ENCODE results near the gene GOLGA2.
"Not testable (repeated sequence)": the region's sequence is repeated elsewhere in the genome, so short reads cannot be mapped to it uniquely, and the experiment has no call there.

GOLGA2 gene

DNA sequence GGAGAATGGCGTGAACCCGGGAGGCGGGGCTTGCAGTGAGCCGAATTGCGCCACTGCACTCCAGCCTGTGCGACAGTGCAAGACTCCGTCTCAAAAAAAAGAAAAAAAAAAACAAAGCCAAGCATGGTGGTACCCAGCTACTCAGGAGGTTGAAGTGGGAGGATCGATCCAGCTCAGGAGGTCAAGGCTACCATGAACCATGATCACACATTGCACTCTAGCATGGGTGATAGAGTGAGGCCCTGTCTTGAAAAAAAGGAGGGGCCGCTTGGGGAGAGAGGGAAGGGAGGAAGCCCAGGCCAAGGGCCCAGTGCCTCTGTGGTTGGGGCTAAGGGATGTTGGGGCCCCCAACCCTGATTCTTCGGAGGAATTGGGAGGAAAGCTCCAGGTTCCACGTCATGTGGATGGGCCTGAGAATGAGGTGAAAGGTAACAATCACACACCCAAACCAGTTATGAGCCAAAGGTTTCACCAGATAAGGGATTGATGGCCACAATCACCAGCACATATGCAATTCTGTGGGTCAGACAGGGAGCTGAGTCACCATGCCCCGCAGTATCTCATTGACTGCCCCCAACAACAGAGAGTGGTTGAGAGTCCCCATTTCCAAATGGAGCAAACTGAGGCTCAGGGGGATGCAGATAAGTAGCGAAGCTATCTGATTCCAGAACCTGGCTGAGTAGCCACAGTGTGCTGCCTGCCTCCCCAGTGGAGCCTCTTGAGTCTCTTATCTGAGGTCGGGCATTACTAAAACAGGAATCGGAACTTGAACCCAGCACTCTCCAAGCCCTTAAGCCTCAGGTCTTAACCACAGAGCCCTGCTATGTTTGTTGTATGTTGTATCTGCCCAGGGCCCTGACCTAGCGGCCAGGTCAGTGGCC is 20.8 kb upstream of the GOLGA2 start:
- no peak for DNase-seq (ENCODE audit: low read depth in 1 of 2, low spot score in 1 of 2)

GRCh38 chr9:128294142-128294541 is 18.3 kb upstream of the GOLGA2 start:
- DNase-seq (ENCODE audit: low read depth in 1 of 2, low spot score in 1 of 2), result no peak

DNA sequence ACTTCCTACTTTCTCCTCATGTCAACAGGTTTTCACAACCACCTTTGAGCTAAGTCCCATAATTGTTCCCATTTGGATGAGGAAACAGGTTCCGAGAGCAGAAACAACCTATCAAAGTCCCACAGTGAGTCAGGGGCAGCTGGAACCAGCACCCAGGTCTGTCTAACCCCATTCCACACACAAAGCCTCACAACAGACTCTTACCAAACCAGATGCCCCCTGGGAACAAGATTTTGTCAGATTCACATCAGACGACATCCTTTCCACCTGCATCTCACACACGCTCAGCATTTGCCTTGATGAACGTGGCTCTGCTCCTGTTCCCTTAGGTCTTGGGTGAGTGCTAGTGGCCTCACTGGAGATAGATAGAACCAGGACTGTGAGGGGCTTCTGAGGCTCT is 17.3 kb upstream of the GOLGA2 start:
- no peak for DNase-seq (ENCODE audit: low read depth in 1 of 2, low spot score in 1 of 2)

- no peak for DNase-seq (ENCODE audit: low read depth in 1 of 2, low spot score in 1 of 2)
These were observed 16.2 kb upstream of the GOLGA2 start for GRCh38 chr9:128292009-128292408.

DNA sequence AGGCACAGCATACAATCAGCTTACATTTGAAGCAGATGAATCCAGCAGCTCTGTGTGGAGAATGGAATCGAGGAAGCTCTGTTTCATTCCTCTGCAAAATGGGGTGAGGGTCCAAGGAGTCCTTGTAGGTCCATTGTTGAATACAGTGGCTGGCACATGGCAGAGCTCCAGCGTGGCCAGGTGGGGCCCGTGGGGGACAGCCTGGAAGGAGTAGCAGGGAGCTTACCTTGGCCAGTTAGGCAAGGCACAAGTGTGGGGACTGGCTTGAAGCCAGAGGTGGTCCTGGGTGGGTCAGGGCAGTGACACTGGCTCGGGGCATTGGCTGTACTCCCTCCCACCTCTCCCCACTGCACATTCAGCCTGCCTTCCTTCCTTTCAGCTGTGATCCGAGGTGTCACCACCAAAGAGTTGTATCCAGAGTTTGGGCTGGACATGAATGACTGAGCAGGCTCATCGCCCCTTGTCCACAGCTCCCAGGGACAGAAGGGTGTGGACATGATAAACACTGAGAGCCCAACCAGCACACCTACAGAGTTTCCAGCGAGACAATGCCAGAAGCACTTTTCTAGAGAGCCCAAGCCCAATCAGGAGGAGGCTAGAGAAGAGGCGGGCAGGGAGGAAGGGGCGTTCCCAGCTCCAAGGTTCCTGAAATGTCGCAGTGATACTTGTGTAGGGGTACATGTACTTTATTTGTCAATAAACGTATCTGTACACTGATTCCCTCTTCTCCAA is 12.6 kb upstream of the GOLGA2 start:
- DNase-seq (ENCODE audit: low read depth in 1 of 2, low spot score in 1 of 2), result no peak

GRCh38 chr9:128286440-128286839 is 10.6 kb upstream of the GOLGA2 start:
- DNase-seq (ENCODE audit: low read depth in 1 of 2, low spot score in 1 of 2), result no peak

GRCh38 chr9:128285033-128285784 is 9.4 kb upstream of the GOLGA2 start:
- DNase-seq (ENCODE audit: low read depth in 1 of 2, low spot score in 1 of 2), result no peak

GRCh38 chr9:128282500-128282899 is 6.7 kb upstream of the GOLGA2 start:
- no peak for DNase-seq (ENCODE audit: low read depth in 1 of 2, low spot score in 1 of 2)

DNA sequence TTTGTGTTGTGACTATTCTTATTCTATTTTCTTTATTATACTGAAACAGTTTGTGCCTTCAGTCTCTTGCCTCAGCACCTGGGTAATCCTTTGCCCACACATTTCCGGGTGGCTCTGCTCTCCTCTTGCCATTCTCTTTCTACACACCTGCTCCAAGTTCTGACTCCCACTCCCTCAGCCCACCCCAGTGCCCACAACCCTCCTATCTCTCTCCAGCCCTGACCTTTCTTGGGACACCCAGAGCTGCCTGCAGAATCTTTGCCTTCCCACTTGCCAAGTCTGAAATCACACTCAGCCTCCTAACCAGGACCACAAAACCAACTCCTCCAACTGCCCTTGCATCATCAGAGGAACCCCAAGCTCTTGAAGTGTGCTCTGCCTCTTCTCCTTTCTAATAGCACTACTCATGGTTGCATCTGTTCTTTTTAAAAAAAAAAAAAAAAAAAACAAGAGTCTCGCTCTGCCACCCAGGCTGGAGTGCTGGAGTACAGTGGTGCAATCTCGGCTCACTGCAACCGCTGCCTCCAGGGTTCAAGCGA is 4.3 kb upstream of the GOLGA2 start:
- no peak for DNase-seq (ENCODE audit: low read depth in 1 of 2, low spot score in 1 of 2)

GRCh38 chr9:128279088-128280073 is 3.6 kb upstream of the GOLGA2 start:
- DNase-seq (ENCODE audit: low read depth in 1 of 2, low spot score in 1 of 2), result not testable (repeated sequence)

DNA sequence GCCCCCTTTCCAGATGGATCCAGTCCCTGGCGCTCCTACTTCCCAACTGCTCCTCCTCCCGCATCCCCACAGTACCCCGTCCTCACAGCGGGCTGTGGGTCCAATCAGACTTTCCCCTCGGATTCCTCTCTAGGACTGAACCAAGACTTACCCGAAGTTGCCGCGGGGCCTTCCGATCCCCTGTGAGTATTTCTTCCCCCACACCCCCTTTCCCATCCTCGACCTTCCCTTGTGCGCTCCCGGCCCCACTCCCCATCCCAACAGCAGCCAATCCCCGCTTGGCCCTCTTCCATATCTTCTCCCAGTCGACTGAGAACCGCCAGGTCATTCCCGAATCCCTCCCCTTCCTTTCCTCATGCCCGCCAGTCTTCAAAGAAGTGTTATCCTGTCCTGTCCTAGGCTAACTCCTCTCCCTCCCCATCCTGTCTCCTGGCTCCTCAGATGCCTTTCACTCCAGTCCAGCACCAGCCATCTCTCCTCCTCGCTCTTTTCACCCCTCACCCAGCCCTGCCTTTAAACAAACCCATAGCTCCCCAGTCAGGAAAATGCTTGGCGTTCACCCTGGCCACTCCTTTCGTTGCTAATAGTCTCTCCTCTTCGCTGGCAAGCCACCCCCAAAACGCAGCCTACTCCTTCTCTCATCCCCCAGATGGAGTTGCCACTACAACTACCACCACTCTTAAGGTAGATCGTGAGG is 915 bp upstream of the GOLGA2 start:
- DNase-seq (ENCODE audit: low read depth in 1 of 2, low spot score in 1 of 2), result no peak

GRCh38 chr9:128276008-128276573 is 284 bp upstream of the GOLGA2 start, which contains the start of gene SWI5:
Gene SWI5, plus strand, starts transcription at chr9:128276276.
- peak; percentile 99 to 100 for DNase-seq (ENCODE audit: low read depth in 1 of 2, low spot score in 1 of 2)

GRCh38 chr9:128274245-128274644 is 1.6 kb downstream of the GOLGA2 start:
- no peak for DNase-seq (ENCODE audit: low read depth in 1 of 2, low spot score in 1 of 2)

GRCh38 chr9:128271512-128271911 is 4.3 kb downstream of the GOLGA2 start:
- no peak for DNase-seq (ENCODE audit: low read depth in 1 of 2, low spot score in 1 of 2)

DNA sequence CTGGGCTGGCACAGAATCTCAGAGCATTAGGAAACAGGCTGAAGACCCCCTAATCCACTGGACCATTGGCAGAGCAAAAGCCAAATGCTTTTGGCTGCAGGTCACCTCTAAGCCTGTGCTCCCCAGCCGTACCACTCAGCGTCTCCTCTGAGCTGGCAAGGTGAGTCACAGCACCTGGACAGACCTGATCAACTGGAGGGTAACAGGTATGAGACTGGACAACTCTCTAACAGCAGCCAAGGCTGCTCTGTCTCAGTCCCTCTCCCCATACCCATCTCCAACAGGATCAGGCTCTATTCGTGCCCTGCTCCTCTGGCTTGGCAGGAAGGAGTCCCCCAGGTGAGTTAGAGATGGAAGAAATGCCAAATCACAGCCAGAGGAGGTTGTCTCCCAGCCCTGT is 4.7 kb downstream of the GOLGA2 start:
- no peak for DNase-seq (ENCODE audit: low read depth in 1 of 2, low spot score in 1 of 2)

- no peak for DNase-seq (ENCODE audit: low read depth in 1 of 2, low spot score in 1 of 2)
These were observed 8.8 kb downstream of the GOLGA2 start for GRCh38 chr9:128266868-128267590.

- no peak for DNase-seq (ENCODE audit: low read depth in 1 of 2, low spot score in 1 of 2)
These were observed 10.4 kb downstream of the GOLGA2 start for GRCh38 chr9:128265348-128265847.

DNA sequence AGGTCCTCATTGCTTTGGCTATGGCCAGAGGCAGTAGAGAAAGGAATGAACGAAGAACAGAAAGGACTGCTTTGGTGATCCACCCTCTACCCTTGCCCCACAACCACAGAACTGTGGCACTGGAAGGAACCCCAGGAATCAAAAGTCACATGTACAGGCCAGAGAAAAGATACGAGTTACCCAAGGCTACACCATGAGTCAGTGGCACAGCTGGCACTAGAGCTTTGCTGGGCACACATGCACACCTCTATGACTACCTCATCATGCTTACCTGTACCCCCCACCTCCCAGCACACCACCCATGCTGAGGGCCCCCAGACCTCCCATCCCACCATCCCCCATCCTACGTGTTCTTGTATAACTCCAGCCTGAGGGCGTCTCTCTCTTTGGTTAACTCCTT is 13.1 kb downstream of the GOLGA2 start:
- no peak for DNase-seq (ENCODE audit: low read depth in 1 of 2, low spot score in 1 of 2)

Data from stimulated activated CD4-positive, alpha-beta T cell treated with anti-CD3 and anti-CD28 coated beads, Interleukin-15, amount 100 ng/mL, for 1 hour (primary cell).